Mesothelial cell of epicardium (in vitro differentiated cells): ENCODE data around the gene PHF20. TPM values are rescaled to one million over a fixed set of nuclear protein-coding genes. Genes with fewer than 3 reads are reported as not detected.
A peak's percentile ranks its signal among the peaks of the same experiment; 100 is the strongest.

ENCODE experiments used
- DNase-seq, 2 experiments: peaks; one replicate each; pipeline ENCODE4 v3.0.0; 2021; ENCODE audit warnings: low spot score in 2 of 2; ENCODE audit not compliant: unreplicated experiment in 2 of 2
- H3K27ac Mint-ChIP-seq: 2 replicates; pipeline ENCODE4 v1.8.0; 2021; ENCODE audit warnings: mixed read lengths
- H3K27me3 Mint-ChIP-seq: 2 replicates; pipeline ENCODE4 v1.8.0; 2021; ENCODE audit warnings: low read depth, mixed read lengths
- H3K36me3 Mint-ChIP-seq: 2 replicates; pipeline ENCODE4 v1.8.0; 2021; ENCODE audit warnings: mixed read lengths
- H3K4me1 Mint-ChIP-seq: 2 replicates; pipeline ENCODE4 v1.8.0; 2021; ENCODE audit warnings: mixed read lengths
- H3K4me3 Mint-ChIP-seq: 2 replicates; pipeline ENCODE4 v1.8.0; 2021; ENCODE audit warnings: mild to moderate bottlenecking, moderate library complexity, mixed read lengths
- H3K9me3 Mint-ChIP-seq: 2 replicates; pipeline ENCODE4 v1.8.0; 2021; ENCODE audit warnings: mixed read lengths
- CTCF ChIP-seq: fragments of 200-600 bp; sonication (generic); IDR thresholded peaks from one replicate; pipeline ENCODE4 v1.5.0; 2021; ENCODE audit warnings: antibody characterized with exemption; ENCODE audit not compliant: unreplicated experiment
- total RNA-seq: library from RNA; stranded (reverse); gene quantifications from 3 replicates; pipeline ENCODE4 v1.2.1, GENCODE V29; 2021

The PHF20 gene
- total RNA-seq, 1 donor from 2014 or later, result 48.6 TPM

GRCh38 chr20:35821807-35822242 is 50.0 kb downstream of the PHF20 start:
- TF ChIP-seq CTCF, result no peak
- Mint-ChIP-seq H3K9me3 (no peaks in the 10 kb centered on the region), H3K27ac (peak overlapping the region; percentile 43), H3K27me3 (no peaks in the 10 kb centered on the region), H3K4me1 (peaks cover 9% of the 10 kb centered on the region), H3K4me3 (no peak overlapping the region), H3K36me3 (peaks cover 15% of the 10 kb centered on the region)
- no peak for DNase-seq

GRCh38 chr20:35823147-35823546 is 51.3 kb downstream of the PHF20 start:
- H3K9me3 Mint-ChIP-seq, result no peaks in the 10 kb centered on the region

DNA sequence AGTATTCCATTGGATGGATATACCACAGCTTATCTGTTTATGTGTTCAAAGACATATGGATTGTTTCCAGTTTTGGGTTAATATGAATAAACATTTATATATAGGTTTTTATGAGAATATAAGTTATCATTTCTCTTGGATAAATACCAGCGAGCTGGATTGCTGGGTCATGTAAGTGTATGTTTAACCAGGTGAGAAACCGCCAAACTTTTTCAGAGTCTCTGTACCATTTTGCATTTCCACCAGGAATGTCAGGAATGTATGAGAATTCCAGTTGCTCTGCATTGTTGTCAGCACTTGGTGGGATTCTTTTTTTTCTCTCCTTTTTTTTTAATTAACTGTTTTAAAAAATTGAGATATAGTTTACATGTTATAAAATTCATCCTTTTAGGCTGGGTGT is 52.1 kb downstream of the PHF20 start:
- H3K27me3 Mint-ChIP-seq, result no peaks in the 10 kb centered on the region
- H3K4me1 Mint-ChIP-seq, result peaks cover 9% of the 10 kb centered on the region
- H3K9me3 Mint-ChIP-seq, result no peaks in the 10 kb centered on the region
- TF ChIP-seq CTCF, result no peak
- no peak for DNase-seq
- H3K4me3 Mint-ChIP-seq, result no peak overlapping the region
- H3K27ac Mint-ChIP-seq, result no peak overlapping the region
- H3K36me3 Mint-ChIP-seq, result peaks cover 15% of the 10 kb centered on the region

More at GRCh38 chr20:35823147-35823546, 51.3 kb downstream of the PHF20 start:
- DNase-seq, result no peak
- TF ChIP-seq CTCF, result no peak
- peaks cover 15% of the 10 kb centered on the region for H3K36me3 Mint-ChIP-seq
- no peak overlapping the region for H3K27ac Mint-ChIP-seq
- no peak overlapping the region for H3K4me3 Mint-ChIP-seq
- peaks cover 9% of the 10 kb centered on the region for H3K4me1 Mint-ChIP-seq
- no peaks in the 10 kb centered on the region for H3K27me3 Mint-ChIP-seq

GRCh38 chr20:35826397-35826998 is 54.7 kb downstream of the PHF20 start:
- Mint-ChIP-seq H3K36me3 (peaks cover 25% of the 10 kb centered on the region), H3K27me3 (no peaks in the 10 kb centered on the region), H3K4me1 (peaks cover 5% of the 10 kb centered on the region), H3K4me3 (no peak overlapping the region), H3K9me3 (peaks cover 10% of the 10 kb centered on the region), H3K27ac (peak overlapping the region; percentile 4)
- no peak for TF ChIP-seq CTCF
- no peak for DNase-seq

GRCh38 chr20:35828434-35828833 is 56.6 kb downstream of the PHF20 start:
- peaks cover 10% of the 10 kb centered on the region for H3K9me3 Mint-ChIP-seq
- H3K4me1 Mint-ChIP-seq, result no peaks in the 10 kb centered on the region
- H3K27me3 Mint-ChIP-seq, result no peaks in the 10 kb centered on the region
- no peak overlapping the region for H3K27ac Mint-ChIP-seq
- H3K36me3 Mint-ChIP-seq, result peaks cover 24% of the 10 kb centered on the region
- no peak for TF ChIP-seq CTCF
- no peak overlapping the region for H3K4me3 Mint-ChIP-seq
- no peak for DNase-seq
